WI38 (cell line): ENCODE measurements around the gene LTBP2.

Experiments
- H3K4me3 ChIP-seq: 2 replicates; pipeline ENCODE4 v1.5.1; 2011; ENCODE audit warnings: low read depth, mild to moderate bottlenecking, control low read depth, low read length
- TF ChIP-seq, protein P1 (sequence below): IDR thresholded peaks from 2 replicates; pipeline ENCODE4 v1.5.1; 2012; ENCODE audit warnings: low read depth, mild to moderate bottlenecking, control low read depth, low read length

LTBP2 gene

GRCh38 chr14:74491956-74492775 is 119.9 kb downstream of the LTBP2 start:
- TF ChIP-seq, protein P1, sequence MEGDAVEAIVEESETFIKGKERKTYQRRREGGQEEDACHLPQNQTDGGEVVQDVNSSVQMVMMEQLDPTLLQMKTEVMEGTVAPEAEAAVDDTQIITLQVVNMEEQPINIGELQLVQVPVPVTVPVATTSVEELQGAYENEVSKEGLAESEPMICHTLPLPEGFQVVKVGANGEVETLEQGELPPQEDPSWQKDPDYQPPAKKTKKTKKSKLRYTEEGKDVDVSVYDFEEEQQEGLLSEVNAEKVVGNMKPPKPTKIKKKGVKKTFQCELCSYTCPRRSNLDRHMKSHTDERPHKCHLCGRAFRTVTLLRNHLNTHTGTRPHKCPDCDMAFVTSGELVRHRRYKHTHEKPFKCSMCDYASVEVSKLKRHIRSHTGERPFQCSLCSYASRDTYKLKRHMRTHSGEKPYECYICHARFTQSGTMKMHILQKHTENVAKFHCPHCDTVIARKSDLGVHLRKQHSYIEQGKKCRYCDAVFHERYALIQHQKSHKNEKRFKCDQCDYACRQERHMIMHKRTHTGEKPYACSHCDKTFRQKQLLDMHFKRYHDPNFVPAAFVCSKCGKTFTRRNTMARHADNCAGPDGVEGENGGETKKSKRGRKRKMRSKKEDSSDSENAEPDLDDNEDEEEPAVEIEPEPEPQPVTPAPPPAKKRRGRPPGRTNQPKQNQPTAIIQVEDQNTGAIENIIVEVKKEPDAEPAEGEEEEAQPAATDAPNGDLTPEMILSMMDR: no peak
- peak overlapping the region; percentile 85 for H3K4me3 ChIP-seq

DNA sequence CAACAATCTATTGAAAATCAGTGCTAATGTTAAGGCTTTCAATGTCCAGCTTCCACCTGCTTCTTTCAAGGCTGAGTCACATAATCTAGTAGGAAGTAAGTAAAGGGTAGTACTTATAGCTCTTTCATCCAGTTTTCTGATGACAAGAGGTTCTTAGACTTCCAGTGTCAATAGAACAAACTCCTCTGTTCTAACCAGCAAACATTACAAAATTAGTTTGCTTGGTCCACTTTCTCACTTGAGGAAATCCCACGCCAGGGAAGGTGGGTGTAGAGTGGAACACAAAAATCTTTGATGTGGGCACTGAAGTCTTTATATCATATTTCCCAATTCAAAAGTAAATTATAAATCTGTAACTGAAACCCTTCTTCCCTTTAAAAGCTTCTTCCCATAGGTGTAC is 121.6 kb downstream of the LTBP2 start:
- H3K4me3 ChIP-seq: no peak overlapping the region

GRCh38 chr14:74488786-74489397 is 123.1 kb downstream of the LTBP2 start:
- TF ChIP-seq, protein P1: no peak
- no peak overlapping the region for H3K4me3 ChIP-seq

More for the DNA sequence above, 121.6 kb downstream of the LTBP2 start:
- TF ChIP-seq, protein P1: no peak

GRCh38 chr14:74486164-74486563 is 125.9 kb downstream of the LTBP2 start:
- TF ChIP-seq, protein P1: no peak
- no peak overlapping the region for H3K4me3 ChIP-seq

- no peak overlapping the region for H3K4me3 ChIP-seq
- TF ChIP-seq, protein P1: no peak
Measured at GRCh38 chr14:74483321-74483720, 128.7 kb downstream of the LTBP2 start.

GRCh38 chr14:74482571-74482970 is 129.5 kb downstream of the LTBP2 start:
- H3K4me3 ChIP-seq: no peak overlapping the region
- TF ChIP-seq, protein P1: no peak

DNA sequence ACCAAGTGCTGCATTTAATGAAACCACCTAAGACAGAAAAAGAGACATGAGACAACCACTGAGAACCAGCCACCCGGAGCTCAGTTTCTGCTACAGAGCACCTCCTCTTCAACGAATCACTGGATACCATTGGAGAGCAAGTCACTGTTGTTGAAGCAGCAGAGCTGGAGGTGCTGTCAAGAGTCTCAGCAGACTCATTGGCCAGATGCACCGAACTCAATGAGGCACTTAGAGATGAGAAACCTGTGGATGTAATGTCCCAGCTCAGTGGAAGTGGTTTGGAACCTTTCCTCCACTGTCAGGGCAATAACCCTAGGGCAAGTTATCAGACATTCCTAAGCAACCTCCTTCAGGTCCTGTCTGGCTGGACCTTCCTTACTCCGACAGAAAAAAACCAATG is 132.0 kb downstream of the LTBP2 start:
- TF ChIP-seq, protein P1: no peak
- H3K4me3 ChIP-seq: no peak overlapping the region
